ENCODE data around the gene MFAP2. TPM values are rescaled to one million over a fixed set of nuclear protein-coding genes. Genes with fewer than 3 reads are reported as not detected.

The MFAP2 gene
- total RNA-seq, 1 experiment from 2014 or later, result 0.58 TPM

DNA sequence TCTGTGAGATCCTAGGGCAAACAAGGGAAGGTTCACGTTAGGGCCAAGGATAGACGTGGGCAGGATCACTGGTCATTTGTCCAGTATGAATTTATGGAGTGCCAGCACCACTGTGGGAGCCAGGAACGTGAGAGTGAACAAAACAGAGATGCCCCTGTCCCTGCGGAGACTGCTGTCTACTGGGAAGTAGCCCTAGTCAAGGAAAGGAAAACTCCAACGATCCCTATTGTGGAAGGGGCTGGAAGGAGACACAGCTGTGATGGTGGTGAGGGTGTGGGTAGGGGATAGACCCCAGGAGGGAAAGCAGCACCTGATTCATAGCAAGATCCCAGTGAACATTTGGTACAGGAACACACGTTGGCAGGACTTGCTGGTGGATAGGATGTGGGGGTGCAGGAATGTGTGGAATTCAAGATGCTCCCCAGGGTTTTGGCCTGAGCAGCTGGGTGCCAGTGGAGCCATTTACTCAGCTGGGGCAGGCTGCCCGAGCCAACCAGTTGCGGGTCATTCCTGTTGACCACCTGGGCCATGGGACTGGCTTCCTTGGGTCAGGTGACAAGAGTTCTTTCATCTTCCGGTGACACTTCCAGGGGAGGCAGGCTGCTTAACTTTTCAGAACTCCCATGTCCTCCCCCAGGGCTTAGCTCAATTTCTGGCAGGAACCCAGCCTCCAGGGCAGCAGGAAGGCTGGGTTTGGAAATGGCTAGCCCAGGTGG is 32.5 kb upstream of the MFAP2 start:
- DNase-seq (ENCODE audit: unreplicated experiment), result peak; percentile 49
- H3K27me3 Mint-ChIP-seq (ENCODE audit: insufficient read depth, unreplicated experiment), result no peaks in the 10 kb centered on the region
- POLR2A ChIA-PET, result interaction anchor here (0.6 to 2.0 kb wide), 6 partner anchors 9 to 61 kb away, joined by 3 to 13 read pairs (median 4); no protein-coding TSS in a partner anchor
- CTCF ChIA-PET, result no interaction called here
- peaks cover 18% of the 10 kb centered on the region for H3K4me1 Mint-ChIP-seq (ENCODE audit: insufficient read depth, unreplicated experiment)
- TF ChIP-seq, protein P1, sequence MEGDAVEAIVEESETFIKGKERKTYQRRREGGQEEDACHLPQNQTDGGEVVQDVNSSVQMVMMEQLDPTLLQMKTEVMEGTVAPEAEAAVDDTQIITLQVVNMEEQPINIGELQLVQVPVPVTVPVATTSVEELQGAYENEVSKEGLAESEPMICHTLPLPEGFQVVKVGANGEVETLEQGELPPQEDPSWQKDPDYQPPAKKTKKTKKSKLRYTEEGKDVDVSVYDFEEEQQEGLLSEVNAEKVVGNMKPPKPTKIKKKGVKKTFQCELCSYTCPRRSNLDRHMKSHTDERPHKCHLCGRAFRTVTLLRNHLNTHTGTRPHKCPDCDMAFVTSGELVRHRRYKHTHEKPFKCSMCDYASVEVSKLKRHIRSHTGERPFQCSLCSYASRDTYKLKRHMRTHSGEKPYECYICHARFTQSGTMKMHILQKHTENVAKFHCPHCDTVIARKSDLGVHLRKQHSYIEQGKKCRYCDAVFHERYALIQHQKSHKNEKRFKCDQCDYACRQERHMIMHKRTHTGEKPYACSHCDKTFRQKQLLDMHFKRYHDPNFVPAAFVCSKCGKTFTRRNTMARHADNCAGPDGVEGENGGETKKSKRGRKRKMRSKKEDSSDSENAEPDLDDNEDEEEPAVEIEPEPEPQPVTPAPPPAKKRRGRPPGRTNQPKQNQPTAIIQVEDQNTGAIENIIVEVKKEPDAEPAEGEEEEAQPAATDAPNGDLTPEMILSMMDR (IDR thresholded peaks at IDR 0.05; ENCODE audit: unreplicated experiment), result no peak
- peaks cover 6% of the 10 kb centered on the region for H3K36me3 Mint-ChIP-seq (ENCODE audit: insufficient read depth, unreplicated experiment)
- no peaks in the 10 kb centered on the region for H3K9me3 Mint-ChIP-seq (ENCODE audit: unreplicated experiment)
- no TSS peak for BruUV-seq (replicated peaks)
- intact Hi-C loops (cut with micrococcal nuclease), result loop anchor here (5.0 kb wide), 1 partner anchor 34 kb away; no protein-coding TSS in a partner anchor
- H3K27ac Mint-ChIP-seq (ENCODE audit: low read depth, unreplicated experiment), result no peak overlapping the region
- no peak overlapping the region for H3K4me3 Mint-ChIP-seq (ENCODE audit: unreplicated experiment)

DNA sequence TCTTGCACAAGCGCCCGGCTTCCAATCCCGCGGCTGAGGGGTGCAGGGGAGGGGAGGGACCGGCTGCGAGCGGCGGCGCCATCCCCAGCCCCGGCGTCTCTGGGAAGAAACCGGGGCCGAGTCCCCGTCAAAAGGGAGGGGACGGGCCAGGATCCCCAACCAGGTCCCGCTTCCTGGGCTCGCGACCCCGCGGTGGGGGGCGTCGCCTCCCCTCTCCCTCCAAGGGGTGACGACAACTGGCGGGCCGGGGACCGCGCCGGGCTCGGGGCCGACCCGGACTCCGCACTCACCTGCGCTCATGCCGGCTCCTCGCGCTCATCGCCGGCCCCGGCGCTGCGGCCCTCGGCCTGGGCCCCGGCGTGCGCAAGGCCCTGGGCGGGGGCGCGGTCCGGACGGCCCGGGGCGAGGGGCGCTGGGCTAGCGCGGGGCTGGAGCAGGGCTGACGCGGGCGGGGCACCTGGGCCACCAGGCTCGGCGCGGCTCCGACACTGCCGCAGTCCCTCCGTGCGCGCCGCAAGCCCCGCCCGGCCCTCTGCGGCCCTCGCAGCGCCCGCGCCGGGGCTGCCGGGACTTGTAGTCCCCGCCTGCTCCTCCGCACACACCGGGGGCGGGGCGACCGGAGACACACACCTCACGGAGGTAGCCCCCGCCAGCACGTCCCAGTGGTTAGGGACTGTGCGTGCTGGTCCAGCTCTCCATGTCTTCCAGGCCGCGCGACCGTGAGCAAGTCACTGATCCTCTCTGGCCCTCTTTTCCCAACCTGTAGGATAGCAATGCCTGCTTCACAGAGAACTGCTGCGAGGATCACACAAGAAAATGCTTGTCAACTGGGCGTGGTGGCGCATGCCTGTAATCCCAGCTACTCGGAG is 31.3 kb upstream of the MFAP2 start, which contains the start of gene ATP13A2:
TSS of gene ATP13A2 (minus strand) at position 490 of the 869 bp plus-strand sequence. CDS start at position 300, 190 bp downstream.
- TF ChIP-seq, protein P1 (IDR thresholded peaks at IDR 0.05; ENCODE audit: unreplicated experiment), result no peak
- DNase-seq (ENCODE audit: unreplicated experiment), result peak; percentile 75
- ChIA-PET CTCF (interaction anchor here (0.7 kb wide), 1 partner anchor 57 kb away, joined by 5 read pairs; no protein-coding TSS in a partner anchor), POLR2A (interaction anchor here (0.6 to 2.0 kb wide), 5 partner anchors 8 to 60 kb away, joined by 3 to 13 read pairs (median 3); no protein-coding TSS in a partner anchor)
- Mint-ChIP-seq H3K4me1 (ENCODE audit: insufficient read depth, unreplicated experiment) (peaks cover 18% of the 10 kb centered on the region), H3K36me3 (ENCODE audit: insufficient read depth, unreplicated experiment) (no peaks in the 10 kb centered on the region), H3K27me3 (ENCODE audit: insufficient read depth, unreplicated experiment) (no peaks in the 10 kb centered on the region), H3K4me3 (ENCODE audit: unreplicated experiment) (peak within 1 kb of the TSS; percentile 76), H3K27ac (ENCODE audit: low read depth, unreplicated experiment) (peak within 1 kb of the TSS; percentile 42), H3K9me3 (ENCODE audit: unreplicated experiment) (no peaks in the 10 kb centered on the region)
- intact Hi-C loops (cut with micrococcal nuclease), result loop anchor here (5.0 kb wide), 1 partner anchor 36 kb away; no protein-coding TSS in a partner anchor
- BruUV-seq (replicated peaks), result no TSS peak

DNA sequence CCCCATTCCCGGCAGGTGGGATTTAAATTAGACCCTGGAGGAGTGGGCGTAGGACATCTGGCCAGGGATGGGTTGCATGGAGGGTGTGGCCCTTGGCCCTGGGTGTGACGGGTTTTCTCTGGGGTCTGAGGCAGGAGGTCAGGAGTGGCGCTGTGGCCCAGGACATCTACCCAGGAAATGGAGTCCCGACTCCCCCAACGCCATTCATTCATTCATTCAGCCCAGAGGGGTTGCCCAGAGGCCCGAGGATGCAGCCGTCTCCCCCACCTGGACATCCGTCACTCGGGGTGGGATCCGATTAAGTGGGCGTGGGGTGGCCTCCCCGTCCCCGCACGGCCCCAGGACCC is 30.6 kb upstream of the MFAP2 start:
- ChIA-PET POLR2A (interaction anchor here (0.8 to 1.1 kb wide), 3 partner anchors 17 to 69 kb away, joined by 3 to 4 read pairs (median 4); no protein-coding TSS in a partner anchor), CTCF (interaction anchor here (0.9 kb wide), 1 partner anchor 35 kb away, joined by 5 read pairs; no protein-coding TSS in a partner anchor)
- H3K36me3 Mint-ChIP-seq (ENCODE audit: insufficient read depth, unreplicated experiment), result no peaks in the 10 kb centered on the region
- H3K27me3 Mint-ChIP-seq (ENCODE audit: insufficient read depth, unreplicated experiment), result no peaks in the 10 kb centered on the region
- intact Hi-C loops (cut with micrococcal nuclease), result loop anchor here (5.0 kb wide), 1 partner anchor 36 kb away; no protein-coding TSS in a partner anchor
- BruUV-seq (replicated peaks), result no TSS peak
- H3K4me3 Mint-ChIP-seq (ENCODE audit: unreplicated experiment), result peak overlapping the region; percentile 76
- DNase-seq (ENCODE audit: unreplicated experiment), result no peak
- peak overlapping the region; percentile 42 for H3K27ac Mint-ChIP-seq (ENCODE audit: low read depth, unreplicated experiment)
- TF ChIP-seq, protein P1 (IDR thresholded peaks at IDR 0.05; ENCODE audit: unreplicated experiment), result no peak
- peaks cover 13% of the 10 kb centered on the region for H3K4me1 Mint-ChIP-seq (ENCODE audit: insufficient read depth, unreplicated experiment)
- no peaks in the 10 kb centered on the region for H3K9me3 Mint-ChIP-seq (ENCODE audit: unreplicated experiment)

Measured in MCF 10A (cell line).